Nephron (organoid): Measurements from ENCODE around the gene DEPDC5.

Experiments used
- H3K27ac Mint-ChIP-seq, 3 experiments: 2 replicates each; pipeline ENCODE4 v1.8.0; 2020; ENCODE audit warnings: mixed read lengths in 3 of 3, mild to moderate bottlenecking in 2 of 3, moderate library complexity in 1 of 3
- H3K27me3 Mint-ChIP-seq: 2 replicates; pipeline ENCODE4 v1.8.0; 2021; ENCODE audit warnings: low read depth, mild to moderate bottlenecking, moderate library complexity, mixed read lengths
- H3K36me3 Mint-ChIP-seq: 2 replicates; pipeline ENCODE4 v1.8.0; 2020; ENCODE audit warnings: low read depth, mixed read lengths
- H3K4me1 Mint-ChIP-seq: 2 replicates; pipeline ENCODE4 v1.8.0; 2020; ENCODE audit warnings: mixed read lengths
- H3K4me3 Mint-ChIP-seq, 3 experiments: 2 replicates each; pipeline ENCODE4 v1.8.0; 2020; ENCODE audit warnings: mild to moderate bottlenecking in 3 of 3, mixed read lengths in 3 of 3, moderate library complexity in 2 of 3
- H3K9me3 Mint-ChIP-seq: 2 replicates; pipeline ENCODE4 v1.8.0; 2020; ENCODE audit warnings: mixed read lengths
- CTCF ChIP-seq, 3 experiments: fragments of 200-600 bp; sonication (generic); IDR thresholded peaks; one replicate each; pipeline ENCODE4 v1.5.0; 2021; ENCODE audit warnings: antibody characterized with exemption in 3 of 3; ENCODE audit not compliant: unreplicated experiment in 3 of 3

The DEPDC5 gene

GRCh38 chr22:31952094-31952401 lies 198.2 kb downstream of the DEPDC5 start:
- TF ChIP-seq CTCF (IDR thresholded peaks at IDR 0.05; ENCODE audit: unreplicated experiment in 3 of 3): no peak
- H3K9me3 Mint-ChIP-seq: no peaks in the 10 kb centered on the region
- peak overlapping the region in 1 of 3 experiments; percentile 37 for H3K27ac Mint-ChIP-seq
- no peak overlapping the region for H3K4me3 Mint-ChIP-seq
- no peaks in the 10 kb centered on the region for H3K27me3 Mint-ChIP-seq
- peaks cover 68% of the 10 kb centered on the region for H3K36me3 Mint-ChIP-seq
- peaks cover 45% of the 10 kb centered on the region for H3K4me1 Mint-ChIP-seq

- TF ChIP-seq CTCF (IDR thresholded peaks at IDR 0.05; ENCODE audit: unreplicated experiment in 3 of 3): no peak
- no peaks in the 10 kb centered on the region for H3K27me3 Mint-ChIP-seq
- H3K4me1 Mint-ChIP-seq: peaks cover 41% of the 10 kb centered on the region
- peaks cover 69% of the 10 kb centered on the region for H3K36me3 Mint-ChIP-seq
- H3K4me3 Mint-ChIP-seq: no peak overlapping the region
- H3K27ac Mint-ChIP-seq: peak overlapping the region in 1 of 3 experiments; percentile 37
- H3K9me3 Mint-ChIP-seq: no peaks in the 10 kb centered on the region
These were observed 198.7 kb downstream of the DEPDC5 start for GRCh38 chr22:31952472-31952871.

DNA sequence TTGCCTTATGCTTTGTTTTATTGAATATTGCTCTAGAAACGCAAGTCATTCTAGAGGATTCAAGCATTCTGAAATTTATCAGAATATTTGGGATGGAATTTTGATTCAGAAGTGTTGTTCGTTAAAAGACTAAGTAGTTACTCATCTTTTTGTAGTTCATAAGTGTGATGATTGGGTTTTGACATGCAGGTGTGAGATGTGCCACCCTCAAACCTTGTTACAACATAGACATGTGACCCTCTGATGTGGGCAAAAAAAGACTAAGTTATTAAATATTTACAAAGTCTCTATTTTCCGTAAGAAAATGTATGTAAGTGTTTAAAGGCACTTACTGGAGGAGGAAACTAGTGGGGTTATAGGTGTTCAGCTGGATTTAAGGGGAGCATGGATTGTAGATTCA lies 199.4 kb downstream of the DEPDC5 start:
- Mint-ChIP-seq H3K36me3 (peaks cover 71% of the 10 kb centered on the region), H3K4me1 (peaks cover 40% of the 10 kb centered on the region), H3K27me3 (no peaks in the 10 kb centered on the region), H3K4me3 (no peak overlapping the region), H3K27ac (peak overlapping the region in 1 of 3 experiments; percentile 22), H3K9me3 (no peaks in the 10 kb centered on the region)
- no peak for TF ChIP-seq CTCF (IDR thresholded peaks at IDR 0.05; ENCODE audit: unreplicated experiment in 3 of 3)

DNA sequence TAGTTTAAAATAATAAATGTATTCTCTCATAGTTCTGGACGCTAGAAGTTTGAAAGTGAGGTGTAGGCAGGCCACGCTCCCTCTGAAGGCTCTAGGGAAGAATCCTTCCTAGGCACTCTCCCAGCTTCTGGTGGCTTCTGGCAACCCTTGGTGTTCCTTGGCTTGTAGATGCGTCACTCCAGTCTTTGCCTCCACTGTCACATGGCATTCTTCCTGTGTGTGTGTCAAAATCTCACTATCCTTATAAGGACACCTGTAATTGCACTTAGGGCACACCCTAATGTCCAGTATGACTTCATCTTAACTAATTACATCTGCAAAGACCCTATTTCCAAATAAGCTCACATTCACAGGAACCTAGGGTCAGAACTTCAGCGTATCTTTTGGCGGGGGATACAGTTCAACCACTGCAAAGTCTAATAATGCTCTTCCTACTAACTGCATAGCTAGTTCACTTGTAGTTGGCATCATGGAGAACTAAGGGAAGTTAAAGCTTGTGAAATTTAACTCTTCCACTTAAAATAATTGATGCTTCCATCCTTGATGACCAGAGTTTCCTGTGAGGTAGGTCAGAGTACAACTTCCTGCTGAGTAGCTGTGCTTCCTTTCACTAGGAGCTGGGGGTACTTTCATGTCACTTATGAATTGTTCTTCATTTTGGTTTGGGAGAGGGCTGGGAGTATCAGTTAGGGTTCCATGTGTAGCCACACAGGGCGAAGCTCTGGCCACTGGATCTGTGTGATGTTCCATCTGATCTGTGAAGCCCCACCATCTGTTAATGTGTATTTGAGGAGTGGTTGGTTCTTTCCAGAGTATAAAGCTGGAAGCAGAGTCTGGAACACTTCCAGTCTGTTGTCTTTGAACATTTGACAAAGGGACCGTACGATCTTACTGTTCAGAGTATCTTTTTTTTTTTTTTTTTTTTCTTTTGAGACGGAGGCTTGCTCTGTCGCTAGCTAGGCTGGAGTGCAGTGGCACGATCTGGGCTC lies 201.0 kb downstream of the DEPDC5 start:
- H3K4me1 Mint-ChIP-seq: peaks cover 40% of the 10 kb centered on the region
- H3K9me3 Mint-ChIP-seq: no peaks in the 10 kb centered on the region
- no peak overlapping the region for H3K4me3 Mint-ChIP-seq
- peaks cover 71% of the 10 kb centered on the region for H3K36me3 Mint-ChIP-seq
- peak overlapping the region in 2 of 3 experiments; percentile 45 to 53 for H3K27ac Mint-ChIP-seq
- TF ChIP-seq CTCF (IDR thresholded peaks at IDR 0.05; ENCODE audit: unreplicated experiment in 3 of 3): no peak
- H3K27me3 Mint-ChIP-seq: no peaks in the 10 kb centered on the region

GRCh38 chr22:31956360-31956759 lies 202.5 kb downstream of the DEPDC5 start:
- H3K27ac Mint-ChIP-seq: no peak overlapping the region
- no peak for TF ChIP-seq CTCF (IDR thresholded peaks at IDR 0.05; ENCODE audit: unreplicated experiment in 3 of 3)
- no peaks in the 10 kb centered on the region for H3K9me3 Mint-ChIP-seq

More at GRCh38 chr22:31956360-31956759, 202.5 kb downstream of the DEPDC5 start:
- peaks cover 62% of the 10 kb centered on the region for H3K36me3 Mint-ChIP-seq
- no peak overlapping the region for H3K4me3 Mint-ChIP-seq
- peaks cover 36% of the 10 kb centered on the region for H3K4me1 Mint-ChIP-seq
- H3K27me3 Mint-ChIP-seq: no peaks in the 10 kb centered on the region
